ENCODE data around the gene NOD1.

DNA sequence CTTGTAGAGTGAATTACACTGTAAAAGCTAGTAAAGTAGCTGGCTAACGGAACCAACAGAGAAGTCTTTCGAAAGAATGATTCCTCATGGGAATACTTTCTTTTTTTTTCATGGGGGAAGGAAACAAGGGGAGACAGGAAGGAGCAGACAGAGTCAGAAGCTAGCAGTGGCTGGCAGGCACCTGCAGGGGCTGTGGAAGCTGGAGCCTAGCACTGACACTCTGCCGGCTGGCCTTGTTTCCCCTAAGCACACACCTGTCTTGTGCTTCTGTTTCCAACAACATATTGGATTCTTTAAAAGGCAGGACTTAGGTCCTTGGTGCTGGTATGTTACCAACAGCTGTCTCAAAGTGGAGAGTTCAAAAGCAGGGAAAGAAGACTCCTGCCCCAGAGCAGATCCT lies 24.7 kb downstream of the NOD1 start:
- TF ChIP-seq POLR2AphosphoS5 (IDR thresholded peaks at IDR 0.05; ENCODE audit: low read depth, low read length) (no peak), TAF1 (IDR thresholded peaks at IDR 0.05; ENCODE audit: borderline replicate concordance, insufficient read depth, low read length) (no peak), SIN3A (IDR thresholded peaks at IDR 0.05; ENCODE audit: borderline replicate concordance, insufficient read depth, low read length) (no peak), FOXP2 (optimal IDR thresholded peaks at IDR 0.05; ENCODE audit: borderline replicate concordance, extremely low read depth, extremely low read length, insufficient read depth) (no peak)
- TF ChIP-seq, protein P1, sequence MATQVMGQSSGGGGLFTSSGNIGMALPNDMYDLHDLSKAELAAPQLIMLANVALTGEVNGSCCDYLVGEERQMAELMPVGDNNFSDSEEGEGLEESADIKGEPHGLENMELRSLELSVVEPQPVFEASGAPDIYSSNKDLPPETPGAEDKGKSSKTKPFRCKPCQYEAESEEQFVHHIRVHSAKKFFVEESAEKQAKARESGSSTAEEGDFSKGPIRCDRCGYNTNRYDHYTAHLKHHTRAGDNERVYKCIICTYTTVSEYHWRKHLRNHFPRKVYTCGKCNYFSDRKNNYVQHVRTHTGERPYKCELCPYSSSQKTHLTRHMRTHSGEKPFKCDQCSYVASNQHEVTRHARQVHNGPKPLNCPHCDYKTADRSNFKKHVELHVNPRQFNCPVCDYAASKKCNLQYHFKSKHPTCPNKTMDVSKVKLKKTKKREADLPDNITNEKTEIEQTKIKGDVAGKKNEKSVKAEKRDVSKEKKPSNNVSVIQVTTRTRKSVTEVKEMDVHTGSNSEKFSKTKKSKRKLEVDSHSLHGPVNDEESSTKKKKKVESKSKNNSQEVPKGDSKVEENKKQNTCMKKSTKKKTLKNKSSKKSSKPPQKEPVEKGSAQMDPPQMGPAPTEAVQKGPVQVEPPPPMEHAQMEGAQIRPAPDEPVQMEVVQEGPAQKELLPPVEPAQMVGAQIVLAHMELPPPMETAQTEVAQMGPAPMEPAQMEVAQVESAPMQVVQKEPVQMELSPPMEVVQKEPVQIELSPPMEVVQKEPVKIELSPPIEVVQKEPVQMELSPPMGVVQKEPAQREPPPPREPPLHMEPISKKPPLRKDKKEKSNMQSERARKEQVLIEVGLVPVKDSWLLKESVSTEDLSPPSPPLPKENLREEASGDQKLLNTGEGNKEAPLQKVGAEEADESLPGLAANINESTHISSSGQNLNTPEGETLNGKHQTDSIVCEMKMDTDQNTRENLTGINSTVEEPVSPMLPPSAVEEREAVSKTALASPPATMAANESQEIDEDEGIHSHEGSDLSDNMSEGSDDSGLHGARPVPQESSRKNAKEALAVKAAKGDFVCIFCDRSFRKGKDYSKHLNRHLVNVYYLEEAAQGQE (IDR thresholded peaks at IDR 0.05; ENCODE audit: insufficient read depth in 1 of 2, low read depth in 2 of 2, low read length in 2 of 2) = no peak

Data from PFSK-1 (cell line).